CD4-positive, alpha-beta T cell treated with Interleukin-17A for 1 hour (primary cell): ENCODE results near the gene KCNIP4.

Source experiments
- DNase-seq: peaks from one replicate; pipeline ENCODE4 v3.0.0-alpha.2; 2020

Gene KCNIP4

GRCh38 chr4:21680326-21680898 lies 268.2 kb downstream of the KCNIP4 start:
- no peak for DNase-seq

- no peak for DNase-seq
Observed at GRCh38 chr4:21678711-21679110, 269.9 kb downstream of the KCNIP4 start.

GRCh38 chr4:21677173-21677572 lies 271.4 kb downstream of the KCNIP4 start:
- DNase-seq: no peak

- no peak for DNase-seq
Observed at GRCh38 chr4:21664355-21664754, 284.2 kb downstream of the KCNIP4 start.

- no peak for DNase-seq
Observed at GRCh38 chr4:21656832-21657231, 291.7 kb downstream of the KCNIP4 start.

- no peak for DNase-seq
Observed at GRCh38 chr4:21655031-21655430, 293.5 kb downstream of the KCNIP4 start.

GRCh38 chr4:21652508-21653231 lies 295.9 kb downstream of the KCNIP4 start:
- no peak for DNase-seq

GRCh38 chr4:21649391-21650090 lies 299.0 kb downstream of the KCNIP4 start:
- DNase-seq: no peak

GRCh38 chr4:21645776-21646175 lies 302.8 kb downstream of the KCNIP4 start:
- DNase-seq: no peak

- DNase-seq: no peak
Observed at GRCh38 chr4:21641696-21642095, 306.9 kb downstream of the KCNIP4 start.

- DNase-seq: no peak
Observed at GRCh38 chr4:21638171-21638725, 310.3 kb downstream of the KCNIP4 start.

- DNase-seq: no peak
Observed at GRCh38 chr4:21628916-21629610, 319.5 kb downstream of the KCNIP4 start.

GRCh38 chr4:21628116-21628670 lies 320.4 kb downstream of the KCNIP4 start:
- no peak for DNase-seq

- DNase-seq: no peak
Observed at GRCh38 chr4:21625447-21625846, 323.1 kb downstream of the KCNIP4 start.

- no peak for DNase-seq
Observed at GRCh38 chr4:21605006-21605405, 343.6 kb downstream of the KCNIP4 start.

- no peak for DNase-seq
Observed at GRCh38 chr4:21596521-21596920, 352.1 kb downstream of the KCNIP4 start.

- DNase-seq: no peak
Observed at GRCh38 chr4:21593671-21594001, 354.9 kb downstream of the KCNIP4 start.

GRCh38 chr4:21592970-21593670 lies 355.5 kb downstream of the KCNIP4 start:
- no peak for DNase-seq

- no peak for DNase-seq
Observed at GRCh38 chr4:21577056-21577455, 371.5 kb downstream of the KCNIP4 start.

- no peak for DNase-seq
Observed at GRCh38 chr4:21571100-21571499, 377.5 kb downstream of the KCNIP4 start.

- DNase-seq: no peak
Observed at GRCh38 chr4:21569638-21570037, 378.9 kb downstream of the KCNIP4 start.

- no peak for DNase-seq
Observed at GRCh38 chr4:21555083-21555482, 393.5 kb downstream of the KCNIP4 start.
